Globus pallidus (tissue), 1 donor: ENCODE results near the gene MDFIC.
A peak's percentile ranks its signal among the peaks of the same experiment; 100 is the strongest.

ENCODE experiments used
- DNase-seq: peaks from one replicate; pipeline ENCODE4 v3.0.0-alpha.2; 2015; ENCODE audit warnings: low spot score

MDFIC gene

GRCh38 chr7:114997487-114998404, 75.9 kb downstream of the MDFIC start:
- no peak for DNase-seq

DNA sequence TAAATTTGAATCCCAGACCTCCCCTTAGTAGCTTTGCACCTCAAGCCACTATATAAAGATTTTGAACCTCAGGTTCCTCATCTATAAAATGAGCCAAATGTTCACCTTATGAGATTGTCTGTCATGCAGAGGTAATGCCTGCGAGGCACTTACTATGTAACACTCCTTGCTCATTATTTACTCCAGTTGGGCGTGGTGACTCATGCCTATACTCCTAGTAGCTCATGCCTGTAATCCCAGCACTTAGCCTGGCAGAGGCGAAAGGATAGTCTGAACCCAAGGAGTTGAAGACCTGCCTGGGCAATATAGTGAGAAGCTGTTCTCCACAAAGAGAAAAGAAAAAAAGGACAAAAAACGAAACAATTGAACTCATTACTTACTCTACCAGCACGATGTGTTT, 82.2 kb downstream of the MDFIC start:
- DNase-seq: no peak

DNA sequence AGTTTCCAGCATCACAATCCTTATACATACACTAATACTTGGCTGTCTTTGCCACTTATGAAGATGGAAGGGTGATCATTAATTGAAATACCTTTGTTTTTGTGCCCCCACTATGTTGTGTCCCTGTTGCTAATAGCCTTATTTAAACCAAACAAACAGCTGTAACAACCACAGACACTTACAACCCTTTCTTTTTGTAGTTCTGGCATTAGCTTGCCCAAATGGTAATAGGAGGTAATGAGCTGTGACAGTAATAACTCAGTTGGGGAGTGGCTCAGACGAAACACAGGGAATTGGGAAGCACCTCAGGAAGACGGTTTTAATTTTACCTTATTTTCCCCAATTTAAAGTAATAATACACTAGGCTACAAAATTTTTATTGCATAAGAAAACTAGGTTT, 83.4 kb downstream of the MDFIC start:
- DNase-seq: no peak

- DNase-seq: no peak
Observed at GRCh38 chr7:115005953-115006352, 84.1 kb downstream of the MDFIC start.

DNA sequence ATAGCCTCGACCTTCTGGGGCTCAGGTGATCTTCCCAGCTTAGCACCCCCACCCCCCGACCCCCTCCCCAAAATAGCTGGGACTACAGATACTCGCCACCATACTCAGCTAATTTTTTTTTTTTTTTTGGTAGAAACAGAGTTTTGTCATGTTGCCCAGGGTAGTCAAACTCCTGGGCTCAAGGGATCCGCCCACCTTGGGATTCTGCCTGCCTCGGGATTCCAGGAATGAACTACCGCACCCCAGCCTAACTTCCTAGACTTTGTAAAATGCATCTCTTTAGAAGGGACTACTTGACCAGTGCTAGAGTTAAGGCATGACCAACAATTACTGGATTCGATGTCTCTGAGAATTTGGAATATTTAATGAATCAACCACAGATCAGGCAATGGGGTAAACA, 85.9 kb downstream of the MDFIC start:
- DNase-seq: no peak

DNA sequence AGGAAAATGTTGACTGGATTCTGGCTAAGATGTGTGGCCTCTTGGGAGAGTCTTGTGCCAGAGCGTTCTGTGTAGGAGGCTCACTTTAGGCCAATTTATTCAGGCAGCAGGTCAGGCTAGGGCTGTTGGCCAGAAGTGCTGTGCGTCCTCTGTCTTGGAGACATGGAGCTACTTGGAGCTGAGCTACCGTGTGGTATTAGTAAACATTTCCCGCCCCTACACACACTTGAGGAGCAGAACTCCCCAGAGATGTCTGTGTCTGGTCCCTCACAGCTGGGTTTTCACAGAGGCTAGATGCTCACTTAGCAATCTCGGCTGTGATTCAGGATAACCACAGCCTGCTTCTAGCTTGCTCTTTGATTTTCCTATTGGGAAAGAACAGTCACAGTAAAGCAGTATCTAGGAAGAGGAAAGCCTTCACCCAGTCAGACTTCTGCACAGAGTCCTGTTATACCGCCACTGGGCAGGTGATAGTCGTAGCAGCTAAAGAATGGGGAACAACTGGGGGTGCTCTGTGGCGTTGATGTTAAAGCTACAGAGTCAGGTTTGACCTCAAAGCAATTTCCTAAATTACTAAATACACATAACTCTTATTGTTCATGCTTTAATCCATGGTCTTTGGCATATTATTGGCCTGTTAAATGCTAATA, 86.7 kb downstream of the MDFIC start:
- DNase-seq: peak; percentile 21

DNA sequence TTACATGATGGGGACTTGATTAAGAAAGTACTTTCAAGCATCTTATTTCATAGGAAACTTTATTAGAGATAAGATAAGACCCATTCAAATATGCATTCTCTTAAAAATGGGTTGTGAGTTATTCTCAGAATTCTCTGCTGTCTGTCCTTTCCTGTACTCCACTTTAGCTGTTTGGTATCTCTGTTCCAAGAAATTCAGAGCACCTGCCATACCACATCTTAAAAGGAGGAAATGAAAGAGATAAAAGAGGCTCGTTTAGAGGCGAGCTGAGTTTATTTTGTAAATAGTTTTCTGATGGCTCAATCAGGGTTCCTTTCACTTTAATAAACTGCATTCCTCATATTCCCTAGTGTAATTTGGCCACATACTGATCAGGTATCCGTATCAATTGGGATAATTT, 87.2 kb downstream of the MDFIC start:
- DNase-seq: no peak

DNA sequence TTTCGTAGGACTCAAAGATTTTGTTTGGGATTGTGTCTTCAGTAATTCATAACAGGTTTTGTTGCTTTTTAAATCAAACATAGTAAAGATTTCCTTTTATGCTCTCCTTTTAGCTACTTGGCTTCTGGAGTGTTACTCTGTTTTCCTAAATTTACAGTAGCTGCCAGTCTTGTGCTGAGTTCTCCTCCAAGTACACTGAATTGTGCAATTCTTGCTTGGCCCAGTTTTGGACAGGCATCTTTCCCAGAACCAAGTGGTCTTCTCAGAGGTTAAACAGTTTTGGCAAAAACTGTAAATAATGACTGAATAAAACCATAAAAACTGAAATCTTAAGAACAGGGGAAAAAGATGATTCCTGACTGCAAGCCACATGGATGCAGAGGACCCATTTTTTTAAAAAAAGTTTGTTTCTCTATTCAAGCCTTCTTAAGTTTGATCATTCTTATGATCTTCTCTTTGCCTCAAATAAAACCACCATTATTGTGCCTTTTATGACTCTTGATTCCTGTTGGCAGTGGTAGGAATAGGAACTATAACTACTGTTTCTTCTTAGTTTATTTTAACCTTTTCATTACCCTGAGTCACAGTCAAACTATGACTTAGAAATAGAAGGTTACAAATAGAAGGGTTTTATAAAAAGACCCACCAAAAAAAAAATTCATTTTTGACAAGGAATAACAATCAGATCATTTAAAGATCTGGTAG, 88.0 kb downstream of the MDFIC start:
- peak; percentile 16 for DNase-seq

- DNase-seq: no peak
Observed at GRCh38 chr7:115010441-115010820, 88.5 kb downstream of the MDFIC start.

DNA sequence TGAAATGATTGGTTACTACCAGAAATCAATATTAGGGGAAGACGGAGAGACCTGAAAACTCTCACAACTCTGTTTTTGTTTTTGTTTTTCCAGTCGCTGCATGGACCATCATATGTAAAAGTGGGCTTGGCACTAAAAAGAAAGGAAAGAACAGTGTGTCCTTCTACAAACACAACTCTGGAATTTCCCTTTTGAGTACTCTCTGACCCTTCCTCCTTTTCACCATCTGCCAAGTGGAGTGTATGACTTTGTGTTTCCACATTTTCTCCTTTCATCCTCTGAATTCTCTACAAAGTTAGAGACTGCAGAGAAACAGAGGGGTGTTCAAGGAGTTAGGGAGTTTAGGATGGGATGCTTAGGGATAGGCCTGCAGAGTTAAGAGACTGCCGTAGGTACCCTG, 92.0 kb downstream of the MDFIC start:
- DNase-seq: no peak

DNA sequence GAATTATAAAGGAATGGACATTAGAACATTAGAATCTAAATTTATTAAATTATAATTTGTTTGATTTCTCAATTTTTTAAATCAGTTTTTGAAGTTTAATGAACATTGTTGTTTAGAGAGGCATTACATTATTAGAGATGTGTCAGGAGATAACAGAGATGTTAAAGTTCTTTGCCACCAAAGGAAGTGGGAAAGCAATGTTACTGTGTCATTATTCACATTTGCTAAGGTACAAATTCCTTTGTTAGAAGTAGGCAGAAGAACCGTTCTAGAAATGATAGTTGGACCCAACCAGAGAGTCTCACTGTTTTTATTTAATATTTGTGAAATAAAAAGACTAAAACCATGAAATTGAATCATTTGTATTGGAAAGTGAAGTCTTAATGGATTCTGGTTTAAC, 92.9 kb downstream of the MDFIC start:
- no peak for DNase-seq

GRCh38 chr7:115015619-115016018, 93.7 kb downstream of the MDFIC start:
- no peak for DNase-seq

GRCh38 chr7:115019882-115020605, 98.2 kb downstream of the MDFIC start:
- DNase-seq: no peak

GRCh38 chr7:115023219-115023618, 101.3 kb downstream of the MDFIC start:
- no peak for DNase-seq

DNA sequence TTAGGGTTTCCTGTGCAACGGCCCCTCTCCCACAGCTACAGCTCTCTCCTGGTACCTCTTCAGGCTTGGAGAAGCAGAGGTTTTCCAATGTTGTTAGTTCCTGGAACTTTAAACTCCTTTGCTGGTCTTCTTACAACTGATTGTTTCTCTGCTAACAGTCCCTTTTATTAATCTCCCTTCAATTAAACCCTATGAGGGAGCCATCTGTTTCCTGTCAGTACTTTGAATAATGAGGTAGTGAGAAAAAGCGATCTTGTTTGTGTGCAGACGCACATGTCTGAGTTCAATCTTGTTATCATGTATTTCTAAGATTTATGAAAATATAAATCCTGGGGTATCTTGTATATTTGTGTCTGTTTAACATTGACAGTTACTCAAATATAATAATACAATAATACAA, 102.4 kb downstream of the MDFIC start:
- DNase-seq: no peak

DNA sequence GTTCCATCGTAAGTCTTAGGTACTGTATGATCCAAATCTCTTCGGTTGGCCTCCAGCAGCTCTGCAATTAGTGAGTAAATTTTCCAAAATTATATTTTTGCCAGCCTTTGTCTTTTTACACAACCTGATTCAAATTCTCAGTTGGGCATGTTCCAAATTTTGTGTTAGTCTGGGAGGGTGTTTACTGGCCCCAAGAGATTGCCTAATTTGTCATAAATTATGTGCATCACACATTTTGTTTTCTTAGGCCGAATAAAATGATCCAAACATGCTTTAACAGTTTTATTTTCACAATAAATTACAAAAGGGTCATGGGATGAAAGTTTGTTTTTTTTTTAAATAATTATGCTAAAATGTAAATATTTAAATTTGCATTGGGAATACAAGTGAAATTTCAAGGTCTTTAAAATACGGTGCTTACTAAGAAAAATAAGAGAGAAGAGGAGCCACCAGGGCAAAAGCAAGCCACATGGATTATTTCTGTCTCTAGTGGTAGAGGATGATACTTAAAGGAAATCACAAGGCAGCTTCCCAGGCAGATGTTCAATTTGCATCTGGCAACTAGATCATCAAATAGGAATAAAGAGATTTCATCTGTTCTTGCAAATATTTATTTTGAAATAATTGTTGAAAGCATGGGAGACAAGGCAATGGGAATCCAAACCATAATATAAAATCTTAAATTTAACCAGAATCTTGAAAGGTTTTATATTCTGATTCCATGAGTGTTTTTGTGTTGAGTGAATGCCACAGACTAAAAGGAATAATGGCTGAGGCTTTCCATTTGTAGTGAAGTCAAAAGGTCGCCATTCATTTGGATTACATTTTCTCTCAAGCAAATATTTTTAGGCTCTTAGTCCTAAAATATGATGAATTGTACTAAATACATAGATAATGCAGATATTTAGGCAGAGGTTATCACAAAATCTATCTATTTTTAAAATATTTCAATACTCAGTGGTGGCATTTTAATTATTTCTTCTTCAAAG, 111.1 kb downstream of the MDFIC start:
- DNase-seq: no peak

DNA sequence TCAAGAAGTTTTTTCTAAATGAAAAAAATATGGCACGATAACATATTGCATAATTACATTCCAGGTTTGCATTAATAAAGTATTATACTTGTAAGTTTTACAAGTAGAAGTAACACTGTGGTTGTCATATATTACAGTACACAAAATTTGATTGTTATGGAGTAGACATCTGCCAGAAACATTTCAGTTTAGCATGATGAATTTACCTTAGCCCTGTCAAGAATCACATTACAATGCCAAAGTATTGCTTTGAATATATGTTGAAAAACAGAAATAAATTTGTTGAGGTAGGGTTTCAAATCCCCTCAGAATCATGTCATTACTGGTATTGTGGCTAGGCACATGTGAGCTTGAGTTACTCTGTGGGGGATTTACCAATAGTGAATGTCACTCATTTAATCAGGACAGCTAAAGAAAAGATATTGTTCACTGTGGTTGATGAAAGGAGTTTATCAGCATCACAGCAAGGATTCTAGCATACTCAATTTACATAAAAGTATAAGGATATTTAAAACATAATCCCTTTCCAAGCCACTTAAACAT, 112.1 kb downstream of the MDFIC start:
- DNase-seq: no peak

DNA sequence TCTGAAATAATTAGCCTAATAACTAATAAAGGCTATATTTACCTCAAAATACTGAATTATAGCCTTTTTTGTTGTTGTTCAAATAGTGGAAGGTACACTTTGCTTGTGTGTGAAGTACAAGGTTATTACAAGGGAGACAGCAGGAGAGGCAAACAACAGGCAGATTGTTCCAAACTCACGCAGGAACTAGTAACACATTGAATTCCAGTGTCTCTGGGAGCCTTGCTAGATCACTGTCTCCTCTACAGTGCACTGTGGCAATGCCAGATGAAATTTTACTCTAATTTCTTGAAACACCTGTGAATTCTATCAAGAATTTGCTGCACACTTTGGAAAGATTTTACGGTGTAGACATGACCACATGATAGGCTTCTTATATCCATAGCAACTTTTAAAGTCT, 112.6 kb downstream of the MDFIC start:
- no peak for DNase-seq

DNA sequence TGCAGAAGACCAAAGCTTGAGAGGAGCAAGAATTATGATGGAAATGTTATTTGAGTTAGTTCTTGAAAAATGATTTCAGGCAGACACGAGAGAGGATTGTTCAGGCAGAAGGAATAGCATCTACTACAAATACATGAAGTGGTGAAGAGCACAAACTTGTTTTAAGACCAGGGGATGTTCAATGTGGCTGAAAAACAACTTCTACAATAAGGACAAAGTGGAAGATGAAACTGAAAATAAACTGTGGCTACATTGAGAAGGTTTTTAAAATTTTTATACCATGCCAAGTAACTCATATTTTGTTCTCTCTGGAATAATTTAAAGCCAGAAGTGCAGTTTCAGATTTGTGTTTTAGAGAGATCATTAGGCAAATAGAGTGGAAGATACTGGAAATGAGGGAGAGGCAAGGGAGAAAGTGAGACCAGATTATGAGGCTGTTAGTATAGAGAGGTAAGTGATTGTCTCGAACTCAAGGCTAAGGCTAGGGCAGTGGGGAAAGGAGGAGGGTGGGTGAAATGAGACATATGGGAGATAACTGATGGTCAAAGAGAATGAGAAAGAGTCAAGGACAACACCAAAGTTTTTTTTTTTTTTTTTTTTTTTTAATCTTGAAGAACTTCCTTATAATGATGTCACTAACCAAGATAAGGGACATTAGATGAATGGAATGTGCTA, 115.4 kb downstream of the MDFIC start:
- DNase-seq: no peak

DNA sequence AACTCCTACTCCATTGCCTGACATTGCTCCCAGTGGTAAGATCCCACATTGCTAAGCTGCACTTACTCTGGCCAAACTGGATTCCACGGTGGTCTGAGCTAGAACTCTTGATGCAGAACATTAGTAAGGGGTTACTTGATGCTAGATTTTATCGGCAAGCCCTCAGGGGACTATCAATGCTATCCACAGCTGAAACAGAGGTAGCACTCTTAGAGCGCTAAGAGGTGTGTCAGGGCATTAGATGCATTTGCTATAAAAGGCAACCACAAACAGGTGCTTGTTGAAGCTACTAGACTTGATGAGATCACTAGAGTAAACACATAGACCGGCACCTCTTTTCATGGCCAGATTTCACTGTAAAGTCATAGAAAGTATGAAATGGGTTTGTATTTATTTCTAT, 116.3 kb downstream of the MDFIC start:
- no peak for DNase-seq
